HEK293T (cell line): Measurements from ENCODE around the gene RPL21.

Experiments
- CTCF ChIA-PET: fragments of 350-600 bp; formaldehyde crosslinking; extraction: SDS; loops from one replicate; lab custom pipeline; 2021; ENCODE audit warnings: antibody characterized with exemption, inconsistent platforms; lab: Yijun Ruan, JAX
- POLR2A ChIA-PET: fragments of 350-600 bp; formaldehyde crosslinking; extraction: SDS; loops from one replicate; lab custom pipeline; 2020; ENCODE audit warnings: antibody characterized with exemption, inconsistent platforms; lab: Yijun Ruan, JAX
- DNase-seq: peaks from one replicate; pipeline ENCODE4 v3.0.0; 2012; ENCODE audit warnings: mixed read lengths; ENCODE audit errors: extremely low spot score
- ARNT ChIP-seq: fragments of 450-650 bp; IDR thresholded peaks from 2 replicates; pipeline ENCODE4 v1.6.1; 2017; ENCODE audit warnings: mild to moderate bottlenecking
- BHLHE40 ChIP-seq: fragments of 450-650 bp; IDR thresholded peaks from 2 replicates; pipeline ENCODE4 v1.6.1; 2016; ENCODE audit warnings: mild to moderate bottlenecking, moderate library complexity, borderline replicate concordance
- CTBP1 ChIP-seq: fragments of 450-650 bp; IDR thresholded peaks from 2 replicates; pipeline ENCODE4 v1.6.1; 2016; ENCODE audit warnings: borderline replicate concordance
- ELF4 ChIP-seq: fragments of 450-650 bp; IDR thresholded peaks from 2 replicates; pipeline ENCODE4 v1.6.1; 2017; ENCODE audit warnings: antibody characterized with exemption
- FOXA1 ChIP-seq: fragments of 450-650 bp; IDR thresholded peaks from 2 replicates; pipeline ENCODE4 v1.6.1; 2016; ENCODE audit warnings: mild to moderate bottlenecking
- FOXK2 ChIP-seq: fragments of 450-650 bp; IDR thresholded peaks from 2 replicates; pipeline ENCODE4 v1.6.1; 2016; ENCODE audit warnings: mild to moderate bottlenecking
- FOXM1 ChIP-seq: fragments of 450-650 bp; IDR thresholded peaks from 2 replicates; pipeline ENCODE4 v1.6.1; 2017; ENCODE audit warnings: mild to moderate bottlenecking, borderline replicate concordance
- HDGF ChIP-seq: fragments of 450-650 bp; IDR thresholded peaks from 2 replicates; pipeline ENCODE4 v1.6.1; 2017; ENCODE audit warnings: antibody characterized with exemption, borderline replicate concordance
- L3MBTL2 ChIP-seq: fragments of 450-650 bp; conservative IDR thresholded peaks from 2 replicates; pipeline ENCODE4 v1.6.1; 2016; ENCODE audit warnings: mild to moderate bottlenecking
- LEF1 ChIP-seq: fragments of 450-650 bp; IDR thresholded peaks from 2 replicates; pipeline ENCODE4 v1.6.1; 2017; ENCODE audit warnings: mild to moderate bottlenecking, borderline replicate concordance
- NFRKB ChIP-seq: fragments of 450-650 bp; IDR thresholded peaks from 2 replicates; pipeline ENCODE4 v1.6.1; 2016; ENCODE audit warnings: mild to moderate bottlenecking, moderate library complexity
- PKNOX1 ChIP-seq: fragments of 450-650 bp; IDR thresholded peaks from 2 replicates; pipeline ENCODE4 v1.6.1; 2016
- SP1 ChIP-seq: fragments of 450-650 bp; IDR thresholded peaks from 2 replicates; pipeline ENCODE4 v1.6.1; 2017
- SUZ12 ChIP-seq: fragments of 450-650 bp; IDR thresholded peaks from 2 replicates; pipeline ENCODE4 v1.6.1; 2016; ENCODE audit warnings: mild to moderate bottlenecking
- TARDBP ChIP-seq: fragments of 450-650 bp; IDR thresholded peaks from 2 replicates; pipeline ENCODE4 v1.6.1; 2016
- ZNF384 ChIP-seq: fragments of 450-650 bp; IDR thresholded peaks from 2 replicates; pipeline ENCODE4 v1.6.1; 2016

The RPL21 gene

GRCh38 chr13:27304611-27305010 lies 53.3 kb downstream of the RPL21 start:
- DNase-seq = no peak
- TF ChIP-seq LEF1 = no peak
- no peak for TF ChIP-seq ZNF384
- TF ChIP-seq SUZ12 = no peak
- no peak for TF ChIP-seq PKNOX1
- TF ChIP-seq L3MBTL2 = no peak
- no peak for TF ChIP-seq FOXK2
- no peak for TF ChIP-seq TARDBP
- no peak for TF ChIP-seq CTBP1
- no peak for TF ChIP-seq ARNT
- TF ChIP-seq NFRKB = no peak
- no peak for TF ChIP-seq FOXA1
- TF ChIP-seq SP1 = no peak
- no peak for TF ChIP-seq FOXM1
- no peak for TF ChIP-seq BHLHE40
- TF ChIP-seq HDGF = no peak
- TF ChIP-seq ELF4 = no peak
- CTCF ChIA-PET = no interaction called here
- POLR2A ChIA-PET = no interaction called here
